Osteoblast (primary cell): ENCODE results near the gene IPP. TPM values are rescaled to one million over a fixed set of nuclear protein-coding genes. Genes with fewer than 3 reads are reported as not detected.

Experiments
- DNase-seq: peaks from one replicate; pipeline ENCODE4 v3.0.0; 2011; ENCODE audit warnings: low spot score, mixed read lengths; ENCODE audit not compliant: insufficient read length; ENCODE audit errors: missing footprints
- H2AFZ ChIP-seq: 2 replicates; pipeline ENCODE4 v1.6.0; 2011; ENCODE audit warnings: mild to moderate bottlenecking, low read length
- H3K27ac ChIP-seq: 2 replicates; pipeline ENCODE4 v1.5.1; 2011; ENCODE audit warnings: mild to moderate bottlenecking, low read depth, low read length, moderate library complexity
- H3K27me3 ChIP-seq: 2 replicates; pipeline ENCODE4 v1.6.0; 2012; ENCODE audit warnings: mild to moderate bottlenecking, control low read depth, inconsistent platforms, low read length, moderate library complexity; ENCODE audit not compliant: insufficient read depth
- H3K36me3 ChIP-seq: 2 replicates; pipeline ENCODE4 v1.5.1; 2011; ENCODE audit warnings: mild to moderate bottlenecking, low read length, control low read depth, moderate library complexity; ENCODE audit not compliant: insufficient read depth
- H3K4me1 ChIP-seq: 2 replicates; pipeline ENCODE4 v1.5.1; 2011; ENCODE audit warnings: mild to moderate bottlenecking, low read length, control low read depth, moderate library complexity; ENCODE audit not compliant: insufficient read depth
- H3K4me2 ChIP-seq: 2 replicates; pipeline ENCODE4 v1.6.0; 2011; ENCODE audit warnings: mild to moderate bottlenecking, low read length; ENCODE audit not compliant: insufficient read depth
- H3K4me3 ChIP-seq: fragments of 200-600 bp; sonication (generic); 3 replicates; pipeline ENCODE4 v1.5.1; 2012; ENCODE audit warnings: mild to moderate bottlenecking, low read length, inconsistent platforms; ENCODE audit not compliant: insufficient read depth
- H3K79me2 ChIP-seq: 2 replicates; pipeline ENCODE4 v1.6.0; 2012; ENCODE audit warnings: mild to moderate bottlenecking, low read length, control low read depth, inconsistent platforms; ENCODE audit not compliant: insufficient read depth
- H3K9me3 ChIP-seq: 2 replicates; pipeline ENCODE4 v1.5.1; 2011; ENCODE audit warnings: low read depth, low read length, control low read depth
- H4K20me1 ChIP-seq: 2 replicates; pipeline ENCODE4 v1.6.0; 2012; ENCODE audit warnings: mild to moderate bottlenecking, low read length, control low read depth; ENCODE audit not compliant: insufficient read depth
- total RNA-seq: library from RNA; depleted of rRNA; stranded (reverse); fragments of >200 nt; gene quantifications from 2 replicates; pipeline ENCODE4 v1.2.3, GENCODE V29; 2012
- TF ChIP-seq, protein P1 (sequence below): IDR thresholded peaks from 2 replicates; pipeline ENCODE4 v1.5.1; 2011; ENCODE audit warnings: mild to moderate bottlenecking, low read depth, low read length, moderate library complexity; ENCODE audit errors: extremely low read depth

Gene IPP
- total RNA-seq, 1 donor: 14.1 TPM

DNA sequence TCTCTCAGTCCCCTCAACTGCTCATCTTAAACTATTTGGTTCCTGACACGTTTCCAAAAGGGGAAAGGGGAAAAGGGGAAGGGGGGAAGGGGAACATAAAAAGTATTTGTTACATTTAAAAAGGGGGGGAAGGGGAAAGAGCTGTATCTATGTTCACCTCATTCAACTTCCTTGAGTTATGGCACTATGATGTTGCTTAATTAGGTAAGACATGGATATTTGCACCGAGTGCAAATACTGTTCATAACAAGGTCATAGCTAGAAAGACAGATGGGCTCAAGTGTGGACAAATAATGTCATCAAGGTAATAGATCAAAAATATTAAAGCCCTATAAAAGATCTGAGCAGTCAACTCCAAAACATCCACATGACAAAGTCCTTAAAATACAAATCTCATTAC, 90.1 kb downstream of the IPP start:
- no peaks in the 10 kb centered on the region for H3K9me3 ChIP-seq
- peak; percentile 68 for DNase-seq
- H3K4me2 ChIP-seq: no peak overlapping the region
- no peak overlapping the region for H3K27ac ChIP-seq
- H3K27me3 ChIP-seq: no peaks in the 10 kb centered on the region
- H4K20me1 ChIP-seq: peaks cover 17% of the 10 kb centered on the region
- H3K4me3 ChIP-seq: no peak overlapping the region
- TF ChIP-seq, protein P1, sequence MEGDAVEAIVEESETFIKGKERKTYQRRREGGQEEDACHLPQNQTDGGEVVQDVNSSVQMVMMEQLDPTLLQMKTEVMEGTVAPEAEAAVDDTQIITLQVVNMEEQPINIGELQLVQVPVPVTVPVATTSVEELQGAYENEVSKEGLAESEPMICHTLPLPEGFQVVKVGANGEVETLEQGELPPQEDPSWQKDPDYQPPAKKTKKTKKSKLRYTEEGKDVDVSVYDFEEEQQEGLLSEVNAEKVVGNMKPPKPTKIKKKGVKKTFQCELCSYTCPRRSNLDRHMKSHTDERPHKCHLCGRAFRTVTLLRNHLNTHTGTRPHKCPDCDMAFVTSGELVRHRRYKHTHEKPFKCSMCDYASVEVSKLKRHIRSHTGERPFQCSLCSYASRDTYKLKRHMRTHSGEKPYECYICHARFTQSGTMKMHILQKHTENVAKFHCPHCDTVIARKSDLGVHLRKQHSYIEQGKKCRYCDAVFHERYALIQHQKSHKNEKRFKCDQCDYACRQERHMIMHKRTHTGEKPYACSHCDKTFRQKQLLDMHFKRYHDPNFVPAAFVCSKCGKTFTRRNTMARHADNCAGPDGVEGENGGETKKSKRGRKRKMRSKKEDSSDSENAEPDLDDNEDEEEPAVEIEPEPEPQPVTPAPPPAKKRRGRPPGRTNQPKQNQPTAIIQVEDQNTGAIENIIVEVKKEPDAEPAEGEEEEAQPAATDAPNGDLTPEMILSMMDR: no peak
- no peaks in the 10 kb centered on the region for H3K4me1 ChIP-seq
- no peak overlapping the region for H2AFZ ChIP-seq
- peaks cover 84% of the 10 kb centered on the region for H3K79me2 ChIP-seq
- peaks cover 43% of the 10 kb centered on the region for H3K36me3 ChIP-seq

DNA sequence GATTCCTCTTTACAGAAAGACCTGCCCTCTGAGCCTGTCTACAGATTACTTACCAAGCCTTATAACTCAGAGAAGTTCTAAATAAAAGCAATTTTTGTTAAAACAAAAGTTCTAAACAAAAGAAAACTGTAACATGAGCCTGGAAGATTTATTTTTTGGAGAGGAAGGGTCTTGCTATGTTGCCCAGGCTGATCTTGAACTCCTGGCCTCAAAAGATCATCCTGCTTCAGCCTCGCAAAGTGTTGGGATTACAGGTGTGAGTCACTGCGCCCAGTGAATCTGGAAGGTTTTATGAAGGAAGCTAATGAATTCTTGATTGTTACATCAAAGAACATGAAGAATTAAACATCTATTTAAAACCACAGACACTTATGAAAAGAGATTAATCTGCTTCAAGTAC, 91.2 kb downstream of the IPP start:
- Histone ChIP-seq H4K20me1 (peaks cover 21% of the 10 kb centered on the region), H2AFZ (no peak overlapping the region), H3K79me2 (peaks cover 78% of the 10 kb centered on the region), H3K4me3 (no peak overlapping the region), H3K9me3 (no peaks in the 10 kb centered on the region), H3K36me3 (peaks cover 55% of the 10 kb centered on the region), H3K27ac (no peak overlapping the region), H3K27me3 (no peaks in the 10 kb centered on the region), H3K4me1 (peaks cover 4% of the 10 kb centered on the region), H3K4me2 (no peak overlapping the region)
- DNase-seq: no peak
- TF ChIP-seq, protein P1: no peak

DNA sequence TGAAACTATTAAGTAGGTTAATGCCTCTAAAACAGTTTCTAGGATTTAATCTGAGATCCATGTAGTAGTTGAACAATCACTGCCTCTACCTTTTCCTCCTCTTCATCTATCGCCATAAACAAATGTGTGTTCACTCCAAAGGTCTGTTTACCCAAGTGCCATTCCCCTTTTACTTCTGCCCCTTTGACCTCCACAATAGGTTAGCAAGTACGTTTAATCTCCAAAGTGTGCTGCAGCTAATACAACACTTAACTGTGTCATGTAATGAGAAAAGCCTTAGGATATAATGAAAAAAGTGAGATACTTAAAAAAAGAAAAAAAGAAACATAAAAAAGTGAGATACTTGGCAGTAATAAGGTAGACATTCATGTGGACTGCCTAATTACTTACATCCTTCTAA, 92.3 kb downstream of the IPP start:
- Histone ChIP-seq H2AFZ (no peak overlapping the region), H3K79me2 (peaks cover 67% of the 10 kb centered on the region), H3K27ac (no peak overlapping the region), H3K9me3 (no peaks in the 10 kb centered on the region), H4K20me1 (peaks cover 20% of the 10 kb centered on the region), H3K4me2 (no peak overlapping the region), H3K4me3 (no peak overlapping the region), H3K27me3 (no peaks in the 10 kb centered on the region), H3K4me1 (peaks cover 4% of the 10 kb centered on the region), H3K36me3 (peaks cover 65% of the 10 kb centered on the region)
- no peak for DNase-seq
- TF ChIP-seq, protein P1: no peak

DNA sequence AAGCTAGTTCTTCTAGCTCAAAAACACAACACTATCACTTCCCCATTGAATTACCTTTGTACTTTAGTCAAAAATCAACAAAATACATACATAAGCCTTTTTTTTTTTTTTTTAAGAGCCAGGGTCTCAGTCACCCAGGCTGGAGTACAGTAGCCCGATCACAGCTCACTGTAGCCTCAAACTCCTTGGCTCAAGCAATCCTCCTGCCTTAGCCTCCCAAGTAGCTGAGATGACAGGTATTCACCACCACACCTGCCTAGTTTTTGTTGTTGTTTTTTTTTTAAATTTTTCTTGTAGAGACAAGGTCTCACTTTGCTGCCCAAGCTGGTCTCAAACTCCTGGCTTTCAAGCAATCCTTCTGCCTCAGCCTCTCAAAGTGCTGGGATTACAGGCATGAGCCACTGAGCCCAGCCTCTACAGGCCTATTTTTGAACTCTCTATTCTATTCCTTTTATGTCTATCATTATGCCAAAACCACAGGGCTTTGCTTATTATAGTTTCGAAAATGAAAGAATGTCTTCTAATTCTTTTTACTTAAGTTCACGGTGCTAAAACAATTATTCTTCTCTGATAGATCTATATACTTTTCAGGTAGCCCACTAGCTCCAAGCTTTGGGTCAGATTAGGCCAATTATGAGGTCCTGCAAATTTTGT, 93.8 kb downstream of the IPP start:
- Histone ChIP-seq H2AFZ (no peak overlapping the region), H3K79me2 (peaks cover 58% of the 10 kb centered on the region), H3K27ac (no peak overlapping the region), H4K20me1 (peaks cover 12% of the 10 kb centered on the region), H3K27me3 (no peaks in the 10 kb centered on the region), H3K9me3 (no peaks in the 10 kb centered on the region), H3K36me3 (peaks cover 80% of the 10 kb centered on the region), H3K4me2 (no peak overlapping the region), H3K4me1 (peaks cover 4% of the 10 kb centered on the region), H3K4me3 (no peak overlapping the region)
- TF ChIP-seq, protein P1: no peak
- DNase-seq: peak; percentile 3
